GM11168 (cell line): ENCODE measurements around the gene DOK5.

Source experiments
- in situ Hi-C: fragments of 300-500 bp; cut with MboI; formaldehyde crosslinking; loops from one replicate; pipeline ENCODE4 v1.12.0; 2022; ENCODE audit warnings: low sequenced_read_pairs; ENCODE audit not compliant: unreplicated experiment

Gene DOK5

GRCh38 chr20:54554006-54554405 is 78.6 kb downstream of the DOK5 start:
- in situ Hi-C loops: no loop called here

GRCh38 chr20:54555150-54555549 is 79.8 kb downstream of the DOK5 start:
- in situ Hi-C loops: no loop called here

- in situ Hi-C loops: no loop called here
Measured at GRCh38 chr20:54556406-54556805, 81.0 kb downstream of the DOK5 start.

- in situ Hi-C loops: no loop called here
Measured at GRCh38 chr20:54557806-54558590, 82.6 kb downstream of the DOK5 start.

GRCh38 chr20:54559890-54560289 is 84.5 kb downstream of the DOK5 start:
- in situ Hi-C loops: no loop called here

GRCh38 chr20:54560357-54560756 is 85.0 kb downstream of the DOK5 start:
- in situ Hi-C loops: no loop called here

GRCh38 chr20:54565255-54565654 is 89.9 kb downstream of the DOK5 start:
- in situ Hi-C loops: no loop called here

GRCh38 chr20:54566031-54566688 is 90.8 kb downstream of the DOK5 start:
- in situ Hi-C loops: no loop called here

- in situ Hi-C loops: no loop called here
Measured at GRCh38 chr20:54570561-54570960, 95.2 kb downstream of the DOK5 start.

GRCh38 chr20:54572665-54573435 is 97.5 kb downstream of the DOK5 start:
- in situ Hi-C loops: no loop called here

GRCh38 chr20:54573838-54574237 is 98.4 kb downstream of the DOK5 start:
- in situ Hi-C loops: no loop called here

- in situ Hi-C loops: no loop called here
Measured at GRCh38 chr20:54576518-54576917, 101.1 kb downstream of the DOK5 start.

- in situ Hi-C loops: no loop called here
Measured at GRCh38 chr20:54577637-54578036, 102.2 kb downstream of the DOK5 start.

GRCh38 chr20:54585217-54585616 is 109.8 kb downstream of the DOK5 start:
- in situ Hi-C loops: no loop called here

GRCh38 chr20:54587408-54587807 is 112.0 kb downstream of the DOK5 start:
- in situ Hi-C loops: no loop called here

GRCh38 chr20:54589402-54590030 is 114.1 kb downstream of the DOK5 start:
- in situ Hi-C loops: no loop called here

GRCh38 chr20:54590856-54591255 is 115.5 kb downstream of the DOK5 start:
- in situ Hi-C loops: no loop called here

- in situ Hi-C loops: no loop called here
Measured at GRCh38 chr20:54596651-54597050, 121.3 kb downstream of the DOK5 start.

GRCh38 chr20:54598352-54598751 is 123.0 kb downstream of the DOK5 start:
- in situ Hi-C loops: no loop called here

GRCh38 chr20:54600634-54601033 is 125.2 kb downstream of the DOK5 start:
- in situ Hi-C loops: no loop called here
